ENCODE results near the gene FOXL2. TPM values are rescaled to one million over a fixed set of nuclear protein-coding genes. Genes with fewer than 3 reads are reported as not detected.

FOXL2 gene
- total and polyA plus RNA-seq, 9 of the 15 experiments (the other 6 are each of a cell fraction or from before 2014, with no cell fraction given): 0.27 to 22.1 (median 3.2) TPM

- TF ChIP-seq REST (IDR thresholded peaks at IDR 0.05; ENCODE audit: borderline replicate concordance) (peak; percentile 77; the same call in 1 of the 2 replicates), REST (CRISPR knock-in tag; IDR thresholded peaks at IDR 0.05; ENCODE audit: low read depth) (no peak), NR1H2 (CRISPR knock-in tag; IDR thresholded peaks at IDR 0.05) (no peak), CBX3 (IDR thresholded peaks at IDR 0.05; ENCODE audit: borderline replicate concordance in 1 of 2, low read length in 2 of 2) (0 out of 3 replicates have a peak, but pooled peaks of 1 of the 2 experiments have one; percentile 48), HNRNPUL1 (IDR thresholded peaks at IDR 0.05; ENCODE audit: low read length) (no peak), ZBED1 (IDR thresholded peaks at IDR 0.05) (no peak), FIP1L1 (IDR thresholded peaks at IDR 0.05; ENCODE audit: low read depth, low read length, poor library complexity, severe bottlenecking) (no peak), IRF1 (CRISPR knock-in tag; IDR thresholded peaks at IDR 0.05; ENCODE audit: borderline replicate concordance) (no peak), BDP1 (IDR thresholded peaks at IDR 0.05; ENCODE audit: insufficient read depth, insufficient read length) (no peak), ZNF518B (CRISPR knock-in tag; IDR thresholded peaks at IDR 0.05) (no peak), ETV1 (tag; conservative IDR thresholded peaks at IDR 0.05; ENCODE audit: low read depth) (0 out of 2 replicates have a peak, but pooled peaks have one; percentile 25)
Observed at GRCh38 chr3:138923531-138923994, 23.4 kb downstream of the FOXL2 start (continued).
